K562 (cell line): ENCODE measurements around the gene SRD5A1. TPM values are rescaled to one million over a fixed set of nuclear protein-coding genes. Genes with fewer than 3 reads are reported as not detected.

ENCODE experiments used
- ATAC-seq: fragments of 200-7000 bp; cut with Tn5 transposase; 3 replicates; pipeline ENCODE4 v1.9.1; 2020; ENCODE audit warnings: moderate library complexity
- BruUV-seq: library from RNA; stranded (reverse); fragments of 400-500 nt; replicated peaks from 2 replicates; lab custom pipeline; 2021; lab: Mats Ljungman, UMichigan
- CTCF ChIA-PET: fragments of 300-600 bp; formaldehyde crosslinking; extraction: SDS; loops from one replicate; lab custom pipeline; 2021; ENCODE audit warnings: low intra/inter-chr PET ratio; lab: Yijun Ruan, JAX
- POLR2A ChIA-PET: fragments of 300-600, 350-650 bp; sonication (Branson Sonifier 250); formaldehyde crosslinking; extraction: SDS; loops from one replicate; lab custom pipeline; 2021; ENCODE audit warnings: antibody characterized with exemption, inconsistent platforms; lab: Yijun Ruan, JAX
- DNase-seq, 4 experiments: peaks; one replicate each; pipeline versions ENCODE4 v3.0.0 to v3.0.0-alpha.2; 2011 to 2018; ENCODE audit warnings: low spot score in 3 of 4, mixed read lengths in 3 of 4; ENCODE audit errors: extremely low read depth in 1 of 4
- FAIRE-seq: peaks from 2 replicates; lab custom pipeline; 2011; peaks lifted over from hg19 to GRCh38; lab: Jason Lieb, UNC
- H2AFZ ChIP-seq: 2 replicates; pipeline ENCODE4 v1.6.0; 2011; ENCODE audit warnings: low read depth, low read length, control low read depth, inconsistent platforms
- H3K27ac ChIP-seq: fragments of 200-600 bp; 3 replicates; pipeline ENCODE4 v1.8.0; 2011; ENCODE audit warnings: low read depth, mild to moderate bottlenecking, control low read depth, inconsistent platforms, low read length, moderate library complexity, mixed read lengths; ENCODE audit errors: extremely low read depth
- H3K27me3 ChIP-seq, 2 experiments: fragments of 300-600 bp in 1 of 2; 2 replicates in 1 of 2; 3 replicates in 1 of 2; pipeline versions ENCODE4 v1.6.0 to v1.8.0; 2011; ENCODE audit warnings: inconsistent platforms in 2 of 2, low read length in 2 of 2, mild to moderate bottlenecking in 1 of 2, mixed read lengths in 1 of 2, moderate library complexity in 1 of 2; ENCODE audit not compliant: control insufficient read depth in 2 of 2, insufficient read depth in 2 of 2
- H3K36me3 ChIP-seq: fragments of 300-600 bp; 3 replicates; pipeline ENCODE4 v1.8.0; 2011; ENCODE audit warnings: mild to moderate bottlenecking, low read length, inconsistent platforms; ENCODE audit not compliant: control insufficient read depth, insufficient read depth
- H3K4me1 ChIP-seq, 2 experiments: fragments of 200-600 bp in 1 of 2; replicated peaks in 1 of 2; 2 replicates in 1 of 2; 3 replicates in 1 of 2; pipeline versions ENCODE4 v1.5.1 to v1.8.0; 2011; ENCODE audit warnings: inconsistent platforms in 2 of 2, low read length in 2 of 2, mild to moderate bottlenecking in 1 of 2, mixed read lengths in 1 of 2, moderate library complexity in 1 of 2; ENCODE audit not compliant: control insufficient read depth in 2 of 2, insufficient read depth in 2 of 2
- H3K4me2 ChIP-seq: 2 replicates; pipeline ENCODE4 v1.6.1; 2011; ENCODE audit warnings: low read length, control low read depth, inconsistent platforms, mixed read lengths; ENCODE audit not compliant: insufficient read depth
- H3K4me3 ChIP-seq: fragments of 200-600 bp; sonication (generic), shearing (Covaris generic); 2 replicates; pipeline ENCODE4 v1.5.1; 2016; ENCODE audit warnings: control low read depth, inconsistent platforms
- H3K79me2 ChIP-seq: fragments of 200-600 bp; 3 replicates; pipeline ENCODE4 v1.8.0; 2011; ENCODE audit warnings: low read length, inconsistent platforms; ENCODE audit not compliant: control insufficient read depth, insufficient read depth
- H3K9ac ChIP-seq, 2 experiments: 2 replicates each; pipeline versions ENCODE4 v1.6.0 to v1.6.1; 2011; ENCODE audit warnings: low read depth in 2 of 2, low read length in 2 of 2, control low read depth in 1 of 2, inconsistent platforms in 1 of 2, mild to moderate bottlenecking in 1 of 2, mixed read lengths in 1 of 2; ENCODE audit not compliant: insufficient read depth in 1 of 2
- H3K9me1 ChIP-seq: one replicate; pipeline ENCODE4 v1.6.0; 2011; ENCODE audit warnings: inconsistent platforms, mild to moderate bottlenecking, low read length, moderate library complexity; ENCODE audit not compliant: control insufficient read depth, insufficient read depth
- H3K9me3 ChIP-seq: replicated peaks from 2 replicates; pipeline ENCODE4 v1.5.1; 2011; ENCODE audit warnings: low read depth, low read length, inconsistent platforms; ENCODE audit not compliant: control insufficient read depth, insufficient read depth
- H4K20me1 ChIP-seq: replicated peaks from 2 replicates; pipeline ENCODE4 v1.6.1; 2011; ENCODE audit warnings: low read length, inconsistent platforms, mixed read lengths; ENCODE audit not compliant: control insufficient read depth, insufficient read depth
- PCBP2 ChIP-seq: fragments of 200-400 bp; formaldehyde crosslinking; IDR thresholded peaks from 2 replicates; pipeline ENCODE4 v1.6.1; 2018; ENCODE audit warnings: low read length, low read depth, mild to moderate bottlenecking, moderate library complexity; ENCODE audit not compliant: poor library complexity, severe bottlenecking
- PYGO2 ChIP-seq: fragments of 450-650 bp; IDR thresholded peaks from 2 replicates; pipeline ENCODE4 v1.6.1; 2016; ENCODE audit warnings: mild to moderate bottlenecking, missing genetic modification characterization, moderate library complexity, missing compliant biosample characterization
- ZNF354B ChIP-seq: fragments of 250-450 bp; sonication (Bioruptor Pico); IDR thresholded peaks from 2 replicates; pipeline ENCODE4 v1.4.0; 2020
- ZNF717 ChIP-seq: fragments of 250-450 bp; sonication (Bioruptor Pico); IDR thresholded peaks from 2 replicates; pipeline ENCODE4 v1.5.0; 2021
- ZNF785 ChIP-seq: fragments of 250-450 bp; sonication (Bioruptor Pico); IDR thresholded peaks from 2 replicates; pipeline ENCODE4 v1.4.0; 2020; ENCODE audit warnings: mild to moderate bottlenecking
- WGBS: fragments of 100-300 bp; shearing (Covaris generic); methylation state at CpG from one replicate; pipeline ENCODE4 v1.1.6; 2016; ENCODE audit warnings: low coverage, mixed read lengths; ENCODE audit not compliant: insufficient coverage; ENCODE audit errors: missing lambda C conversion rate; 5-methylcytosine and 5-hydroxymethylcytosine counted together
- in situ Hi-C: fragments of 300-500 bp; cut with MboI; formaldehyde crosslinking; loops from 4 replicates; pipeline ENCODE4 v1.15.0; 2018; ENCODE audit warnings: inconsistent platforms, mixed read lengths
- intact Hi-C: fragments of 100-400 bp; cut with micrococcal nuclease; formaldehyde crosslinking; loops from 2 replicates; pipeline ENCODE4 v1.14.2; 2022
- polyA plus RNA-seq, 8 experiments: library from polyadenylated mRNA; depleted of rRNA in 4 of 8; stranded (reverse) in 5 of 8; unstranded in 3 of 8; fragments of >200 nt; fragmentation: Nextera tagmentation in 2 of 8; fragmentation: Illumina TruSeq in 1 of 8; extraction: Ambion mirVana in 2 of 8; extraction: Trizol in 1 of 8; gene quantifications; 2 replicates each; pipeline versions ENCODE4 v1.2.1 to v1.2.3, GENCODE V29; 2011 to 2014; ENCODE audit warnings: inconsistent platforms in 1 of 8, missing spikeins in 1 of 8
- total RNA-seq, 7 experiments: library from RNA; depleted of rRNA in 6 of 7; stranded (reverse); fragments of >200 nt in 6 of 7; fragmentation: Illumina TruSeq in 2 of 7; extraction: Trizol in 2 of 7; gene quantifications; 2 replicates each; pipeline versions ENCODE4 v1.2.1 to v1.2.3, GENCODE V29; 2011 to 2021; ENCODE audit warnings: low replicate concordance in 1 of 7
- TF ChIP-seq, protein P1 (sequence below): sonication (generic); formaldehyde crosslinking; IDR thresholded peaks from 2 replicates; pipeline ENCODE4 v1.8.0; 2022; ENCODE audit warnings: mild to moderate bottlenecking, low read depth, missing genetic modification reagents
- TF ChIP-seq, protein P2 (sequence below): fragments of 250-450 bp; sonication (Bioruptor Pico); IDR thresholded peaks from 2 replicates; pipeline ENCODE4 v1.5.0; 2021; ENCODE audit warnings: mild to moderate bottlenecking, borderline replicate concordance
- TF ChIP-seq, protein P3 (sequence below): fragments of 250-450 bp; sonication (Bioruptor Pico); IDR thresholded peaks from 2 replicates; pipeline ENCODE4 v1.5.0; 2021

The SRD5A1 gene
- total and polyA plus RNA-seq, 9 of the 15 experiments (the other 6 are each of a cell fraction or from before 2014, with no cell fraction given) = 1.3 to 22.6 (median 8.1) TPM

DNA sequence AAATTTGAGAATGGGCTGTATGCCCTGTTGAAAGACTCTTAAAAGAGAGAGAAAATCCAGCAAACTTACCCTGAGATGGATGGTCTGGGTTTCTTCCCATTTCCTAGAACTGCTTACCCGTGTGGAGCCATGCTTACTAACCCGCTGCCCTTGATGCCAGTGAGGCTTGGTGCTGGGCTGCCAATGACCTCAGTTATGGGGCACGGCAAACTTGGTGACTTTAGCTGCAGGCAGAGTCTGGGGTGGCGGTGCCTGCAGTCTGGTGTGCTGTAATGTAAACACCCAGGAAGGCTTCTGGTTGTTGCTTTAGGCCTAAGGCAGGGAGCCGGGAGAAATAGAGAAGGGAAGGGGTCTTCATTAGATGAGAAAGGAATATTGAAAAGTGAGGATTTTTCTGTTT lies 72.7 kb downstream of the SRD5A1 start:
- Histone ChIP-seq H3K4me2 (no peak overlapping the region), H2AFZ (no peak overlapping the region), H3K9me1 (no peaks in the 10 kb centered on the region), H3K36me3 (no peaks in the 10 kb centered on the region), H4K20me1 (no peaks in the 10 kb centered on the region), H3K9ac (no peak overlapping the region), H3K4me1 (no peaks in the 10 kb centered on the region; a peak in 1 of 5 replicates), H3K79me2 (no peaks in the 10 kb centered on the region), H3K4me3 (no peak overlapping the region), H3K9me3 (no peaks in the 10 kb centered on the region), H3K27me3 (peaks cover 22 to 28% of the 10 kb centered on the region in 2 experiments)
- no TSS peak for BruUV-seq
- ChIA-PET POLR2A (no interaction called here), CTCF (no interaction called here)
- ATAC-seq = no peak
- intact Hi-C loops = no loop called here
- TF ChIP-seq ZNF785 (CRISPR knock-in tag) (no peak), PCBP2 (no peak), ZNF354B (CRISPR knock-in tag) (no peak), PYGO2 (tag) (no peak), ZNF717 (CRISPR knock-in tag) (no peak)
- TF ChIP-seq, protein P1, sequence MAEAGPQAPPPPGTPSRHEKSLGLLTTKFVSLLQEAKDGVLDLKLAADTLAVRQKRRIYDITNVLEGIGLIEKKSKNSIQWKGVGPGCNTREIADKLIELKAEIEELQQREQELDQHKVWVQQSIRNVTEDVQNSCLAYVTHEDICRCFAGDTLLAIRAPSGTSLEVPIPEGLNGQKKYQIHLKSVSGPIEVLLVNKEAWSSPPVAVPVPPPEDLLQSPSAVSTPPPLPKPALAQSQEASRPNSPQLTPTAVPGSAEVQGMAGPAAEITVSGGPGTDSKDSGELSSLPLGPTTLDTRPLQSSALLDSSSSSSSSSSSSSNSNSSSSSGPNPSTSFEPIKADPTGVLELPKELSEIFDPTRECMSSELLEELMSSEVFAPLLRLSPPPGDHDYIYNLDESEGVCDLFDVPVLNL (CRISPR knock-in tag) = no peak
- TF ChIP-seq, protein P2, sequence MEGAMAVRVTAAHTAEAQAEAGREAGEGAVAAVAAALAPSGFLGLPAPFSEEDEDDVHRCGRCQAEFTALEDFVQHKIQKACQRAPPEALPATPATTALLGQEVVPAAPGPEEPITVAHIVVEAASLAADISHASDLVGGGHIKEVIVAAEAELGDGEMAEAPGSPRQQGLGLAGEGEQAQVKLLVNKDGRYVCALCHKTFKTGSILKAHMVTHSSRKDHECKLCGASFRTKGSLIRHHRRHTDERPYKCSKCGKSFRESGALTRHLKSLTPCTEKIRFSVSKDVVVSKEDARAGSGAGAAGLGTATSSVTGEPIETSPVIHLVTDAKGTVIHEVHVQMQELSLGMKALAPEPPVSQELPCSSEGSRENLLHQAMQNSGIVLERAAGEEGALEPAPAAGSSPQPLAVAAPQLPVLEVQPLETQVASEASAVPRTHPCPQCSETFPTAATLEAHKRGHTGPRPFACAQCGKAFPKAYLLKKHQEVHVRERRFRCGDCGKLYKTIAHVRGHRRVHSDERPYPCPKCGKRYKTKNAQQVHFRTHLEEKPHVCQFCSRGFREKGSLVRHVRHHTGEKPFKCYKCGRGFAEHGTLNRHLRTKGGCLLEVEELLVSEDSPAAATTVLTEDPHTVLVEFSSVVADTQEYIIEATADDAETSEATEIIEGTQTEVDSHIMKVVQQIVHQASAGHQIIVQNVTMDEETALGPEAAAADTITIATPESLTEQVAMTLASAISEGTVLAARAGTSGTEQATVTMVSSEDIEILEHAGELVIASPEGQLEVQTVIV = no peak
- TF ChIP-seq, protein P3, sequence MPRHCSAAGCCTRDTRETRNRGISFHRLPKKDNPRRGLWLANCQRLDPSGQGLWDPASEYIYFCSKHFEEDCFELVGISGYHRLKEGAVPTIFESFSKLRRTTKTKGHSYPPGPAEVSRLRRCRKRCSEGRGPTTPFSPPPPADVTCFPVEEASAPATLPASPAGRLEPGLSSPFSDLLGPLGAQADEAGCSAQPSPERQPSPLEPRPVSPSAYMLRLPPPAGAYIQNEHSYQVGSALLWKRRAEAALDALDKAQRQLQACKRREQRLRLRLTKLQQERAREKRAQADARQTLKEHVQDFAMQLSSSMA (CRISPR knock-in tag) = no peak
- TF ChIP-seq, all 486 proteins: peak for 0
- in situ Hi-C loops = no loop called here
- no peak for DNase-seq
- WGBS = 52% methylated on average over 5 of the region's 5 CpGs
- no peak for FAIRE-seq
- H3K27ac ChIP-seq = no peak overlapping the region
